GM19324 (cell line): ENCODE results near the gene FBXO30.

Experiments
- ATAC-seq: cut with Tn5 transposase; IDR thresholded peaks from one replicate; pipeline ENCODE4 v1.9.1; 2021; ENCODE audit warnings: mild to moderate bottlenecking, moderate library complexity; ENCODE audit not compliant: unreplicated experiment, low FRiP score

The FBXO30 gene

DNA sequence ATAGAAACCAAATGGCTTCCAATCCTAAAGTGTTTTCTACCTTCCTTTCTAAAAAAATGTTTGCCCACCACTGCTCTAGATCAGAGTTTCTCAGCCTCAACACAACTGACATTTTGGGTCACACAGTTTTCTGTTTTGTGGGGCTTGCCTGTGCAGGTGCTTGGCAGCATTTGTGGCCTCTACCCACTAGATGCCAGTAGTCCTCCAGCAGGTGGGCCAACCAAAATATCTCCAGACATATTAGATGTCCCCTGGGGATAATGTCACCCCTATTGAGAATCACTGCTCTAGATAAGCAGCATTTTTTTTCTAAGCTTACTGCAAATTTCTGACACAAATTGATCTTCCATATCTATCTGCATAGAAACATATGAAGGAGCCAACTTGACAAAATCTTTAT lies 53.0 kb downstream of the FBXO30 start:
- ATAC-seq, result peak; percentile 83

DNA sequence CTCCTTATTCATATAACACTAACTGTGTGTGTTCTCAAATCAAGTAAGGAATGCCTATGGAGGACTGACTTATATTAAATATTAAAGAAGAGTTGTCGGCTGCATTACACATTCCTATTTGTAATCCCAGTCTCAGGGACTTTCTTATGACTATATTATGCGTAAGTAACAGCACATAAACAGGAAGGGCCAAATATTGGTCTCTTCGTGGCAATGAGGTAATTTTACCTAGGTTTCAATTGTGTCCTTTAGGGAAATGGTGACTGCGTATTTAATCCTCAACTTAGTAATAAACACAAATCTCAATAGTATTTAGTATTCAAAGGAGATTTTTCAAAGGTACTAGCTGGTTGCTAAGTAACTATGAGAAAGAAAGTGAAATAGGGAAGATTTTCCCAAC lies 56.5 kb downstream of the FBXO30 start:
- ATAC-seq, result no peak

DNA sequence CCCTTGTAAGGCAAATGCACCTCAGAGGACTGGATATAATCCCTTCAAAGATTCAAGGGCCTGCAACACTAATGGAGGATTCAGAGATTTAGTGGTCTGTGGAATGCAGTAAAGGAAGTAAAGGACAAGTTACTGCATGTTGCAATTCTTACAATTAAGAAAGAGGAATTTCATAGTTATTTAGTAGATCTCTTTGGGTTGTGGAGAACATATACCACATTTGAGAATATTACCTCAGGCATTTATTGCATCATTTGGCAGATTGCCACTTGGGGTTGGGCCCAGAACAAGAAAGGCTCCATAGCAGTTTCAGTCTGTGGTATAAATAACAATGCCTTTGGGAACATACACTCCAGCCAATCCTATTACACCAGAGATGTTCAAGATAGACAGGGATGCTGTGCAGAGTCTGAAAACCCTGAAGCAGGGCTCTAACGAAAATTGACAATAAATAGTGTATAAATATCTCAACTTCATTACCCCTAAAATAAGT lies 58.4 kb downstream of the FBXO30 start:
- no peak for ATAC-seq

DNA sequence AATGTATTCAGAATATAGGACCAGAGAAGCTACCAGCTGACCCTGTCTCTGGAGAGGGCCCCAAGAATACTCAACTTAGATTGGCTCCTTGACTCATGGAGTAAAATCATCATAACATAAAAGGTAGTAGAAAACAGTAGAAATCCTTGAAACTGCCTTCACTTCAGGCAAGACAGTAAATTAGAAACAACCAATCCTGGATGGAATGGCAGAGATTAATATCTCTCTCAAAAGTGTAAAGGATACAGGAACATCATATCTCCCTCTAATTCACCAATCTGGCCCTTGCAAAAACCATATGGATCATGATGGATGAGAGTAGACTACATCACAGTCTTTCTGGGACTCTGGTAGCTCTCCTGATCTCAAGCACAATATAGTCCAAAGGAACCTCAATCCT lies 58.9 kb downstream of the FBXO30 start:
- no peak for ATAC-seq

DNA sequence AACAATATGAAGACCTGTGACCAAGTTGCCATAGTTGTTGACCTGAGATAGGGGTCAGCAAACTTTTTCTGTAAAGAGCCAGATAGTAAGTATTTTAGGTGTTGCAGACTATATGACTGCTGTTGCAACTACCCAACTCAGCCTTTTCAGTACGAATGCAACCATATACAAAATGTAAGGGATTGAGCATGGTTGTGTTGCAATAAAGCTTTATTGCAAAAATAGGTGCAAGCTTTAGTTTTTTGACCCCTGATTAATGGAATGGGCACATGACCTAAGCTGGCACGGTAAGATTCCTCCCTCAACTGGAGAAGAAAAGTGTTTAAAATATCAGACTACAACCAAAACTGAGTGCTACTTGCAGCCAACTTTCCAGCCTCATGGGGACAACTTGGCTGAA lies 62.0 kb downstream of the FBXO30 start:
- ATAC-seq, result no peak

DNA sequence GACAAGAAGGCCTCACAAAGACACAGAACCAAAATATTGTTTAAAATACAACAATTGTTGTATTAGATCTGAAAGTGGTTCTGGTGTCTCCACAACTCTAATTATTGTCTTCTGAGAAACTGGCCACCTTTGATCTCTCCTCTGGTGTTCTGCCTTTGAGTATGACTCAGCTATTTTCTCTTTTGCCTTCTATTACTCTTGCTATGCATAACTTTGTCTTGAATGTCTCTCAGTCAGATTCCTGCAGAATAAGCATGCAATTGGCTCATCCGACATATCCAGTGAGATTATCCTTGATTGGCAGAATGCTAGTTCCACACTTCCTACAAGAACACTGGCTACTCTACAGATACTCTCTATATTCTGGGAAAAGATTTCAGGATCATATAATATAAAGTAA lies 65.0 kb downstream of the FBXO30 start:
- no peak for ATAC-seq

DNA sequence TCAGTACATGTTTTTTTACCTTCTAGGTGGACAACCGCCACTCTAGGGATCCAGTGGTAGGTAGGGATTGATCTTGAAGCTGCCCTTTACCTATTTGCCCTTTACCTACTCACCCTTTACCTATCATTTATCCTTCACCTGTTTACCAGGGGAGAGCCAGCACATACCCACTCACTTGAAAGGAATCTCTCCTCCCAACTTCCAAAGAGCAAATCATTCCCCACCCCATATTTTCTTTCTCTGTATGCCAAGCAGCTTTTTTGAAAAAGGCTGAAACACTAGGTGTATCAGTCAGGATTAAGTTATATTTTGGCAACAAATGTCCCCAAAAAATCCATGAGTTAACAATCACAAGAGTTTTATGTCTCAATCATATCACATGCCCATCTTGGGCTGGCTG lies 68.7 kb downstream of the FBXO30 start:
- no peak for ATAC-seq

DNA sequence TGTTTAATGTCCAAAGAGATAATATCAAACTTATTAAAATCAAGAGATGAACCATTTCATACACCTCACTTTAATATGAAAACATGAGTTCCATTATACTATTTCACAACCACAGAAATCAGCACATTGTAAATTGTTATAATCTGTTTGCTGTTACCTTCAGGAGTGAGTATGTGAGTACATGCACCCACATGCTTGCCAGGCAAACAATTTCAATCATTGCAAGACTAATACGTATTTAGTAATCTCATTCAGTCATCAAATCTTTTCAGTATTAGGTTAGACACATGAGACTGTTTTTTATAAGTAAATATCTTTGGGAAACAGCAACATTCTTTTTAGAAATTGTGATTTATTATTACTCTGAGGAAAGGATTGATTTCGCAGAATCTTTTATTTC lies 70.0 kb downstream of the FBXO30 start:
- no peak for ATAC-seq
